NCI-H128 (cell line): ENCODE results near the gene SPRR4.

Experiments
- DNase-seq: peaks from one replicate; lab custom pipeline; 2025; ENCODE audit not compliant: unreplicated experiment; lab: John Stamatoyannopoulos, UW

SPRR4 gene

DNA sequence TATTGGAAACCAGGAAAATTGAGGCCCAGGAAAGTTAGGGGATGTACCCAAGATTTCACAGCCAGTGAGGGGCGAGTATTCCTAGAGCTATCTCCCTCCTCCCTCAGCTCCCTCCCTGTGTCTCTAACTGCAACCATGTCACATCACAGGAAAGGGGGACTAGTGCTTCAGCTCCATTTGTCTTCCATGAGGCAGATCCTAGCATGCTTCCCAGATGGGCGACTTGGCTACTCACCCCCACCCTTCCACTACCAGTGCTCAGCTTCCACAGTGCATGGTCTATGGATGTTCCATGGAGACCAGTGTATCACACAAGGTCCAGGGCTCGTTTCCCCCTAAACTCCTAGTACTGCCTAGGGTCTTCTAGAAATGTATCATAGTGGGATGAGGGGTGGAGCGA is 4.6 kb upstream of the SPRR4 start:
- DNase-seq = no peak

DNA sequence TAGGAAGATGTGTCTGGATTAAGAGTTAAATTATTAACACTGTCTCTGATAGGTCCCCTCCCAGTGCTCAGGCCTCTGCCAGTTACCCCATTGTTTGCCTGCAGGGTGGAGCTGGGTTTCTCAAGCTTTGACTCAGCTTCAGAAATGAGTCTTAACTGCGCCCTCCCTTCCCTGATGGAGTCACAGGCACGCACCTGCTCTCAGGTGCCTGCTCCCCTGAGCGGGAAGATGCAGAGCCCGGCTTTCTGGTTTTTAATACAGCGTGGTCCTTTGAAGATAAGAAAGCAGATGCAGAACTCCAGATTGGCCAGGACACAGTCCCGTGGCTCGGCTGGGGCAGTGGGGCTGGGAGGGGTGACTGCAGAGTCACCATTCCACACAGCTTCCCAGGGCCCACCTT is 3.2 kb upstream of the SPRR4 start:
- DNase-seq = no peak

GRCh38 chr1:152968248-152968647 is 2.2 kb upstream of the SPRR4 start:
- no peak for DNase-seq

GRCh38 chr1:152969036-152969435 is 1.4 kb upstream of the SPRR4 start:
- DNase-seq = no peak

GRCh38 chr1:152972196-152972886 is 1.9 kb downstream of the SPRR4 start:
- no peak for DNase-seq

- DNase-seq = no peak
Measured at GRCh38 chr1:152976688-152977087, 6.2 kb downstream of the SPRR4 start.

- no peak for DNase-seq
Measured at GRCh38 chr1:152977614-152978013, 7.2 kb downstream of the SPRR4 start.

DNA sequence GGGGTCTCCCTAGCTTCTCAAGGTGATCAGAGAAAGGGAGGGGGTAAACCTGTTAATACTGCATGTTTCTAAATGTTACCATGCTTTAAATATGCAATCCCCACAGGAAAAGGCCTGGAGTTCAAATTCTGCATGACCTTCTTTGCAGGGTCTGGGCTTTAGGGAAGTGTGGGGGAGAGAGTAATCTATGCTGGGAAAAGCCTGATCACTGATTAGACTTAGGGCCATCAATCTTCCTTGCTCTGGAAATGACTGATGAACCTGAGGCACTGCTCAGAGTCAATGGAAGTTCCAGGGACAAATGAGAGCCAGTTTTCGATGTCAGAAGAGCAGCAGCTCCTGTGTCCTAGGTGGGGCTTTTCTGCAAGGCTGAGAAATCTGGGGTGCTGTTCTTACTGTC is 10.2 kb downstream of the SPRR4 start:
- DNase-seq = no peak

- no peak for DNase-seq
Measured at GRCh38 chr1:152981146-152981871, 10.9 kb downstream of the SPRR4 start.

- no peak for DNase-seq
Measured at GRCh38 chr1:152982076-152982475, 11.6 kb downstream of the SPRR4 start.

DNA sequence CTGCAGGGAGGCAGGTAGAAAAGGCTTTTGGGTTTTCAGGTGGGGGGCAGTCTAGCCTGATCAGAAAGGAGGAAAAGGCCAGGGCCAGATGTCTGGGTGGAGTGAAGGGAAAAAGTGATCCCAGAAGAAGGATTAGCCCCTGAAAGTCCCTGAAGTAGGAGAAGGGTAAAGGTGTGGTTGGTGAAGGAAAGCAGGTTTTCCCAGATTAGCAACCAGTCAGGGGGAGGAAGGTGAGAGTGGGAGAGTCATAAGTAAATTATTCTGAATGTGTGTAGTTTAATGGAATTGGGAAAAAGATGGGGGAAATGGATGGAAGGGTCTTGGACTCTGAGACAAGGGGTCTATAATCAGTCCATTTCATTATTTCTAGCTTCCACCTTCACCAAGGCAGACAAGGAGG is 12.8 kb downstream of the SPRR4 start:
- DNase-seq = no peak

DNA sequence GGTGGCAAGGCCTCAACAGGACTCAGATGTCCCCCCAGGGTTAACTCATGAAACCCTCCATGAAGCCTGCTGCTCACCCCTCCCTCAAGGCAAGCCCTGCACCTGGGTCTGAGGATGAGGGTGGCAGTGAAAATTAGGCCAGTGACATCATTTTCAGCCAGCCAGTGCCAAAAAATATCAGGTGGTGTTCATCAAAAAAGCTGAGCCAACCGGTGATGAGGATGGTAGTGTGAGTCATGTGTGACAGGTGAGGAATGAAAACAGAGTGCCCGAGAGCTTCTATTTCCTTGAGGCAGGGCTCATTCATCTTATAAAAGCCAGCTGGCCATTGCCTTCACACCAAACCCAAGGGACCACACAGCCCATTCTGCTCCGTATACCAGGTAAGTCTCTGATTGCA is 13.3 kb downstream of the SPRR4 start, which contains the start of gene SPRR1A:
Gene SPRR1A (plus strand): TSS at position 339 of the 400 bp plus-strand sequence. CDS start 1,150 bp downstream, outside the sequence.
- DNase-seq = no peak

GRCh38 chr1:152986578-152986977 is 16.1 kb downstream of the SPRR4 start:
- no peak for DNase-seq

GRCh38 chr1:152993186-152993585 is 22.7 kb downstream of the SPRR4 start:
- DNase-seq = no peak

- DNase-seq = no peak
Measured at GRCh38 chr1:152995842-152996241, 25.4 kb downstream of the SPRR4 start.

- no peak for DNase-seq
Measured at GRCh38 chr1:152996633-152997400, 26.4 kb downstream of the SPRR4 start.

DNA sequence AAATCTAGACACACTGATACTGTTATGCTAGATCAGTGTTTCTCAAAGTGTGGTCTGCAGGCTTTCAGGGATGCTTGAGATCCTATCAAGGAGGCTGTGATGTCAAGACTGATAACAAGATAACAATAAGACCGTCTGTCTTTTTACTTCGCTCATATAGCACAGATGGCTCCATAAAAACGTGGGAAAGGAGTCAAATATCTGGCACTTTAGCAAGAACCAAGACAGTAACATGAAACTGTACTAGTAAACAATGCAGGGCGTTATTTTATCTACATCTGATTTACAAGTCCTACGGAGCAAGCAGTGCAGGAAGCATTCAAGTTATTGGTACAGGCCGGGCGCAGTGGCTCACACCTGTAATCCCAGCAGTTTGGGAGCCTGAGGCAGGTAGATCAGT is 27.5 kb downstream of the SPRR4 start:
- no peak for DNase-seq

DNA sequence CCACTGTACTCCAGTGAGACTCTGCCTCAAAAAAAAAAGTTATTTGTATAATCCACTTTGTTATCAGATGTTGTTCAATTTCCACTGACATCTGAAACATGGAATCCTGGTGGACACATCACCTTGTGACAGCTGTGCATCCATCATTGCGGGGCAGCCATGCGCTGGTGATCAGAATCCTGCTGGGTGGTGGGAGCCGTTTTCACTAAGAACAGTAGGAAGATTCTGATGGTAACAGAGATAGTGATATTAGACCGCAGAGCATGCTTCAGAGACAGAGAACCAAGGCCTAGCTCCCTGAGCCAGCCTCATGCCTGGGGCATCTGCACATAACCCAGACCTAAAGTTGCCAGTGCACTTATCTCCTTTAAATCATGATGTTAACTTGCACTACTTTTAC is 28.0 kb downstream of the SPRR4 start:
- no peak for DNase-seq

DNA sequence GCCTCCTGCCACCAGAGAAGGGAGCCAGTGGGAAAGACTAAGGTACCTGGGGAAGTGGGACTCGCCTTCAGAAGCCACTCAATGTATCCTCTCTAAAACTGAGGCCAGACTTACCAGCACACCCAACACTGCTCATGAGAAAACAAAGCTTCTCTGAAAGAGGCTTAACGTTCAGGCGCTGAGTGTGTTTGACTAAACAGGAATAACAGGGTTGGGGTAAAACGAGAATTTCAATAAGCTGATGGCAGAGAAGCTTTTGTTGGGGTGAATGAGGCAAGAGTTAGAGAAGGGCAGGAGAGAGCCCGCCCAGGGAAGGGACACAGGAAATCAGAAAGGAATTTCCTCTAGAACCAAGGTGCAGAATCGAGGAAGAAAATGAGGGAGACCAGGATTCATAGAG is 29.4 kb downstream of the SPRR4 start:
- DNase-seq = no peak

DNA sequence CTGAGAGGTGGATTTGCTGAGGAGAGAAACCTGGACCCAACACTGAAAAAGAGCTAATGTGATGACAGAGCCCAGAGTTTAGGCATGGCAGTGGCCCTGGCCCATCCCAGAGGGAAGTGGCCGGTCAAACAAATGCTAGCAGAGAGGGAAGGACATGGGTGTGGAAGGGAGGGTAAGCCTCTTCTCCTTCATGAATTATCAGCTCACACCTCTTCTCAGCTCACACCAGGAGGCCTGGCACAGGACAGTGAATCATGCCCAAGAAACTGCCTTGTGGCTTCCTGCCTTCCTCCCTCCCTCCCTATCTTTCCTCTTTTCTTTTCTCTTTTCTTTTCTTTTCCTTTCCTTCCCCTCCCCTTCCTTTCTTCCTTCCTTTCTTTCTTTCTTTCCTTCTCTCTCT is 29.8 kb downstream of the SPRR4 start:
- DNase-seq = no peak

DNA sequence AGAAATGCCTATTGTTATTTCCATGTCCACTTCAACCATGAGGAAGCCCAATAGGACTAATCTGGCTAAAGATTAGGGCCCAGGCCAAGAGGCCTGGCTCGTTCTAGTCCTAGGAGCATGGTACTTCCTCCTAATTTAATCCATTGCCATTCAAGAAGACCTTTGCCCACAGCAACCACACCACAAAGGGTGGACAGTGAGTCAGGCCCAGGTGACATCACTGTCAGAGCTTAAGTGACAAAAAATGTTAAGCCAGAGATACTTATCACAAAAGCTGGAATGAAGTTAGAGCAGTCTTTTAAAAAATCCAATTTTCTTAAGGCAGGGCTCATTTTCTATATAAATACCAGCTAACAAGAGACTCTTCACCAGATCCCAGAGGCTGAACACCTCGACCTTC is 30.9 kb downstream of the SPRR4 start, which contains the start of gene SPRR3:
Gene SPRR3 (plus strand): TSS at position 368 of the 400 bp plus-strand sequence. CDS start 1,272 bp downstream, outside the sequence.
- DNase-seq = no peak
